Stimulated activated CD8-positive, alpha-beta memory T cell treated with anti-CD3 and anti-CD28 coated beads, Interleukin-7, amount 100 ng/mL, for 24 hours (primary cell): ENCODE data around the gene ARHGEF10L.
A peak's percentile ranks its signal among the peaks of the same experiment; 100 is the strongest.

Experiments
- DNase-seq: peaks from one replicate; pipeline ENCODE4 v3.0.0-alpha.2; 2020; ENCODE audit warnings: low read depth

ARHGEF10L gene

DNA sequence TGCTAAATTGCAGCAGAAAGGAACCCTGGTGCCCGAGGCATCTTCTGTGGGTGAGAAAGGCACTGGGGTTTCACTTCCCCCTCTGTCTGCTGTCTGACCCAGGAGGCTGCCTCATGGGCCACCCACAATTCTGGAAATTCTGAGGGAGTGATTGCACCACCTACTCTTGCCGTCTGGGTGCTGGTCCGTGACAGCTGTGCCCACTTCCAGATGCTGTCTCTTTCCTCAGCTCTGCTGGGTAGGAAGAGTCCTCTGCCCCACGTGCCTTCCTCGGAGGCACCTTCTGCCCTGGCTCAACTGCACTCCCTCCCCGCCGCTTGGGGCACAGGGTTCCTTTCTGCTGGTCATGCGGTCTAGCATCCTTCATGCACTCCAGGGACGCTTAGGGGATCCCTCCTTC is 96.3 kb downstream of the ARHGEF10L start:
- DNase-seq, result no peak

- no peak for DNase-seq
These were observed 97.1 kb downstream of the ARHGEF10L start for GRCh38 chr1:17636612-17637011.

- DNase-seq, result no peak
These were observed 97.6 kb downstream of the ARHGEF10L start for GRCh38 chr1:17637055-17637454.

DNA sequence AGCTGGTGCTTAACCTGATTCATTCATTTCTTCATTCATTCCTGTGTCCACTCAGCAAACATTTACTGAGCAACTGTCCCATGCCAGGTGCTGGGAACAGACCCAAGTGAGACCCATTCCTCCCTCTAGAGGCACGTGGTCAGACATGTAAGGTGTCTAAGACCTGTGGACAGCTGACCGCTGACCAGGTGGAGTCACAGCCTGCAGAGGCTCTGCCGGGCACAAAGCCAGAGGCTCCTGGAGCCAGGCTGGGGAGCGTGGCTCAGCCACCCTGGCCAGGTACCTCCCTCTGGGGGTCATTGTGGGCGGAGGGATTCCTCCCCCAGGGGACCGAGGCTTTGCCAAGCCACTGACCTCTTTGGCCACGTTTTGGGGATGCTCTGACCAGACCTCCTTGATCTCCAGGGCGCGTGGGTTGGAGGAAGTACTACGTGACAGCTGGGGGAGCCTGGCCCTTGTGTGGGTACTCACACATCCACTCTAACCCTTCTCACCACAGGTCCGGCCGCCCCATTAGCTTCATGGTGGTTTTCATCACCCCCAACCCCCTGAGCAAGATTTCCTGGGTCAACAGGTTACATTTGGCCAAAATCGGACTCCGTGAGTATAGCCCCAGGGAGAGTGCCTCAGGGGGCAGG is 100.3 kb downstream of the ARHGEF10L start:
- no peak for DNase-seq

GRCh38 chr1:17640393-17640792 is 100.9 kb downstream of the ARHGEF10L start:
- no peak for DNase-seq

DNA sequence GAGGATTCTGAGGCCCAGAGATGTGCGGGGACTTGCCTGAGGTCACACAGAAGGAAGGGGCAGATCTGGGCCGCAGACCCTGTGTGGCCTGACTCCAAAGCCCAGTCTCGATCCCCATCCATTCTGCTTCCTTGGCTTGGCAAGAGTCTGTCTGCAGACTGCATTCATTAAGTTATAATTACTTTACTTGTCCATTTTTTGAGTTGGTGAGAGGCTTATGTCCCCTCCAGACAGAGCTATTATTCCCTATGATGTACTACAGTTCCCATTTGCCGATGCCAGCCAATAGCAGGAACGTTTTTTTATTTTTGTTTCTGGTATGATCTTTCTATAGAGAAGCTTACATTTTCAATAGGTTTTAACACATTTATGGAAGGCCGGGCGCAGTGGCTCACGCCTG is 101.5 kb downstream of the ARHGEF10L start:
- no peak for DNase-seq

DNA sequence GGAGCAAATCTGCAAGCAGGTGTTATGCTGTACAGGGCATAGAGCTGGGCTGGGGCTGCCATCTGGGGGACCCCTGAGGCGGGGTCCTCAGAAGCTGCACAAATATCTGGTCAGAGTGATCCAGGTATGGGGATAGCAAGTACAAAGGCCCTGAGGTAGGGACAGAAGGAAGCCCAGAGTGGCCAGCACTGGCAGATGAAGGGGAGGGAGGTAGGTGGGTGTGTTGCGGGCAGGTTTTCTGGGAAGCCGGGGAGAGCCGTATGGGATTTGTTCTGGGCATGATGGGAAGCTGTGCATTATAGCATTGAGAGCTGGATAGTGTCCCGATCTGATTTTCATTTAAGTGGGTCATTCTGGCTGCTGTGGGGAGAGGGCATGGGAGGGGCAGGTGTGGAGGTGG is 102.7 kb downstream of the ARHGEF10L start:
- DNase-seq, result no peak

DNA sequence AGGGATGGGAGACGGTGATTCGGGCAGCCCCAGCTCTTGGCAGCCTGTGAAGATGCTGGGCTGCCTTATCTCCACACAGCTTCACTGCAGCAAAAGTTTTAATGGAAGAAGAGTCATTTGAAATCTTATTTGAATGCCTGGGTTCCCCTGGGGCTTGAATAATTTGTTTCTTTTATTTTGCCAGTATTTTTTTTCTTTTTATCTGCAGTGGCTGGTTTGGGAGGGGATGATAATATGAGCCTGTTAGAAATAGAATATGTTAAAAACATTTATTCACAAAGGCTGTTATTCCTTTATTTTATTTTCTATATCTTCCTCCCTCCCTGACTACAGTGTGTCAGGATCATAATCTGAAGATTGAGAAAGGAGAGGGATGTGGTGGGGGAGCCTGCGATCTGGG is 103.4 kb downstream of the ARHGEF10L start:
- no peak for DNase-seq

- DNase-seq, result no peak
These were observed 104.6 kb downstream of the ARHGEF10L start for GRCh38 chr1:17643861-17644703.

DNA sequence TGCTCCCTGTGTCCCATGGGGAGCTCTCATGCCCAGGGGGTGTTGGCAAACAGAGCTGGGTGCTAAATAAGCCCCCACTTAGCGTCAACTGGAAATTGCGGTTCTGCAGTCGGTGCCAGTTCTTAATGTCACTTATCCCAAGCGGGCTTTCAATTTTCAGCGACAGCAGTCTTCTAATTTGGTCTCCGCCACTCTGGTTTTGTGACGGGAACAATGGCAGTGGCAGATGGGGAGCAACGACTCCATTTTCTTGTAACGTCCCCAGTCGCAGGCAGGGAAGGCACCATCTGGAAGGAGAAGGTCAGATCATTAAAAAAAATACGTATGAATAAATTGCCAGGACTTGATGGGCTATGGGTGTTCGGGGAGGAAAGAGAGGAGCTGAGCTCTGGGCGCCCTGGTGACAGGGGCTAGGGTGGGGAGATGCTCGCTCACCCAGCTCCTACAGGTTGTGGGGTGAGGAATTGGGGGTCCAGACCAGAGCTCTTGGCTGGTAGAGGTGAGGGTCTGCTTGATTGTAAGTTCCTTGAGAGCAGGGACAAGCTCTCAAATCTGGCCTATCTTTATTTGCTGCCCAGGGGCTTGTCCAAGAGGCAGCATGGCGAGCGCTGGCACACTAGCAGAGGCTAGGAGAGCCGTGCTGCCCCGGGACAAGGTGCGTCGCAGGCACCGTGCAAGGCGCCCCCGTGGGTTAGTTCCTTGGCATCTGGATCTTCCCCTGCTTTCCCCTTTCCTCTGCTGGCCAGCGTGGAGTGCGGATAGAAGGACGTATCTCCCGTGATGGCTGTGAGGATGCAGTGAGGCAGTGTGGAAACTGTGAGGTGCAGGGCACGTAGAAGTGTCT is 105.8 kb downstream of the ARHGEF10L start:
- DNase-seq, result no peak

- no peak for DNase-seq
These were observed 107.2 kb downstream of the ARHGEF10L start for GRCh38 chr1:17646444-17647280.

GRCh38 chr1:17648457-17649145 is 109.1 kb downstream of the ARHGEF10L start:
- no peak for DNase-seq

DNA sequence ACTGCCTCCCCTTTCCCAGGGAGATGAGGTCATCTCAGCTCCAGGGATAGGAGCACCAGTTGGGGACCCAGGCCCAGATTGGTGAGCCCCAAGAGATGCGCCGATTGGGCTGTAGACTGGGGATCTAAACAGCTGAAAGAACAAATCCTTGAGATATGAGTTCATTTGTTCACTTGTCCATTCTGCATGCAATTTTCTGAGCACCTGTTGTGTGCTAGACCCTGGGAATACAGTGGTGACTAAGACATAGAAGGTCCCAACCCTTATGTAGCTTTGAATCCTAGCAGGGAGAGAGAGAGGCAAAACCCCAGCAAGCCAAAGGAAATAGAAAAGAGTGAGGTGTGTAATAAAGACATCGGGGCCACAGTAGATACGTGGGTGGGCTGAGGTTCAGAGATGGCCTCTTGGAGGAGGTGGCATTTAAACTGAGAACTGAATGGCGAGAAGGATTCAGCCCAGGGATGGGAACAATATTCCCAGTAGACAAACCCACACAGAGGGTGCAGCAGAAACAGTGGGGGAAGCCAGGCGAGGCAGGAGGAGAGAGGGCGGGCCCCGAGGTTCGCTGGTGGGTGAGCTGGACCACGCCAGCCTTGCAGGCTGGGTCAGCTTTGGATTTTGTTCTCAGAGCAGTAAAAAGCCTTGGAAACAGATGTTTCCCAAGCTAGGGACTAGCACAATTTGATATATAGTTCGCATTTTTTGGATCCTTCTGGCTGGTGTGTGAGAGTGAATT is 110.0 kb downstream of the ARHGEF10L start:
- no peak for DNase-seq

GRCh38 chr1:17653276-17653675 is 113.8 kb downstream of the ARHGEF10L start:
- no peak for DNase-seq

GRCh38 chr1:17653728-17654351 is 114.3 kb downstream of the ARHGEF10L start:
- DNase-seq, result peak; percentile 3

- no peak for DNase-seq
These were observed 115.0 kb downstream of the ARHGEF10L start for GRCh38 chr1:17654519-17654918.

GRCh38 chr1:17655169-17655568 is 115.7 kb downstream of the ARHGEF10L start:
- no peak for DNase-seq

DNA sequence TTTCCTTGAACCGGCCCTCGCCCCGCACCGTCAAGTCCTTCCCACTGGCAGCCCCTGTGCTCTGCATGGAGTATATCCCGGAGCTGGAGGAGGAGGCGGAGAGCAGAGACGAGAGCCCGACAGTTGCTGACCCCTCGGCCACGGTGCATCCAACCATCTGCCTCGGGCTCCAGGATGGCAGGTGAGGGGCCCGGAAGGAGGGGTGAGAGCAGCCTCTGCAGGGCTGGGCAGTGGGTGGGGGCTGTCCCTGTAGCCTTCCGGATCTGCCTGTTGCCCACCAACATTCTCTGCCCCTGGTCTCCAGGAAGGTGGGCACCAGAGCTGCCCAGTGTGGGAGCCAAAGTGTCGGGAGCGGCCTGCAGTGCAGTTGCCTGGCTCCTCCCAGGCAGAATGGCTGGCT is 116.4 kb downstream of the ARHGEF10L start:
- no peak for DNase-seq

DNA sequence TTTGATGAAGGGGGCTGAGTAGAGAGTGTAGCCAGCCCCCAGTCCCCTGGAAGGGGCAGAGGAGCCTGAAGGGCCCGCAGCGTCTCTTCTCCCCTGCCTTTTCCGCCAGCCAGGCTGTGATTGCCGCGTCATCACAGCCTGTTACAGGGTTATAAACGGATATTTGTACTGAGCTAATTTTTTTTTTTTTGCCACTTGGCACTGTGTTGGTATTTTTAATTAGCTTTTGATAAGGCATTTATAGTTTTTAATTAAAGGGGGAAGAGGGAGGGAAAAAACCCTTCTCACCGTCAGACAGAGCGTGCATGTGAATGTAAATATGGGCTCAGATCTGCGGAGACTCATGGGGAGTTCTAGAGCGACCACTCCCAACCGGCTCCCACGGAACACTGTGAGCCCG is 117.9 kb downstream of the ARHGEF10L start:
- DNase-seq, result no peak

DNA sequence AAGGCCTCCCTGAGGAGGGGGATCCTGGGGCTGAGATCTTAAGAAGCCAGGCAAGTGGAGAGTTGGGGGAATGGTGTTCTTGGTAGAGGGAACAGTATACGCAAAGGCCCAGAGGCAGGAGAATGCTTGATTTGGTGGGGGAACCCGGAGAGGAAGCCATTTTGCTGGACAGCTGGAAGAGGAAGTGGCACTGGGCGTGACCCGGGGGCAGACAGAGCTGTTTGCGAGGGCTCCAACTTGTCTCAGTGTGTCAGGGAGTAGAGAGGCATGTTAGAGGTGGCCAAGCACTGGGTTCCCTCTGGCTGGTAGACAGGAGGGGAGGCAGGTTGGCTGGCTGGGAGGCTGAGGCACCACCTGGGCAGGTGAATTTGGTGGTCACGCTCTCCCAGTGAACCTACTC is 119.3 kb downstream of the ARHGEF10L start:
- DNase-seq, result no peak
